HepG2 (cell line): ENCODE measurements around the gene MTCH2. TPM values are rescaled to one million over a fixed set of nuclear protein-coding genes. Genes with fewer than 3 reads are reported as not detected.

Experiments
- HDAC6 ChIP-seq: fragments of 200-600 bp; sonication (generic); IDR thresholded peaks from 2 replicates; pipeline ENCODE4 v1.7.0; 2017; ENCODE audit warnings: mild to moderate bottlenecking, antibody characterized with exemption, low read length, low read depth
- HES4 ChIP-seq: sonication (generic); formaldehyde crosslinking; IDR thresholded peaks from 2 replicates; pipeline ENCODE4 v1.9.0; 2021; ENCODE audit warnings: mild to moderate bottlenecking, missing genetic modification reagents, borderline replicate concordance
- HNF4G ChIP-seq, 2 experiments: sonication (generic) in 1 of 2; formaldehyde crosslinking in 1 of 2; IDR thresholded peaks; 2 replicates each; pipeline versions ENCODE4 v1.4.0 to v1.6.1; 2011 to 2020; ENCODE audit warnings: borderline replicate concordance in 2 of 2, low read depth in 2 of 2, mild to moderate bottlenecking in 2 of 2, low read length in 1 of 2, missing genetic modification reagents in 1 of 2, moderate library complexity in 1 of 2
- IKZF4 ChIP-seq: sonication (generic); formaldehyde crosslinking; IDR thresholded peaks from 2 replicates; pipeline ENCODE4 v1.5.1; 2020; ENCODE audit warnings: borderline replicate concordance, mild to moderate bottlenecking, low read depth, missing genetic modification reagents; ENCODE audit errors: not compliant biosample characterization
- RFX1 ChIP-seq: fragments of 450-650 bp; IDR thresholded peaks from 2 replicates; pipeline ENCODE4 v1.6.1; 2017
- SATB2 ChIP-seq: sonication (generic); formaldehyde crosslinking; IDR thresholded peaks from 2 replicates; pipeline ENCODE4 v1.5.0; 2020; ENCODE audit warnings: missing genetic modification reagents
- SNAI1 ChIP-seq: sonication (generic); formaldehyde crosslinking; IDR thresholded peaks from 2 replicates; pipeline ENCODE4 v1.5.0; 2020; ENCODE audit warnings: mild to moderate bottlenecking, missing genetic modification reagents, borderline replicate concordance
- SRSF1 ChIP-seq: fragments of 200-400 bp; formaldehyde crosslinking; optimal IDR thresholded peaks from 2 replicates; pipeline ENCODE3; 2017; ENCODE audit warnings: mild to moderate bottlenecking, low read depth, low read length, moderate library complexity
- TCF7L2 ChIP-seq: IDR thresholded peaks from 2 replicates; pipeline ENCODE4 v1.6.1; 2011; ENCODE audit warnings: mild to moderate bottlenecking, low read depth, low read length, moderate library complexity
- TFDP1 ChIP-seq: IDR thresholded peaks from 2 replicates; pipeline ENCODE4 v1.6.1; 2016; ENCODE audit warnings: missing compliant biosample characterization, missing genetic modification reagents, borderline replicate concordance
- ZFAT ChIP-seq: sonication (generic); formaldehyde crosslinking; conservative IDR thresholded peaks from 2 replicates; pipeline ENCODE4 v1.8.1; 2023; ENCODE audit warnings: missing genetic modification reagents, inconsistent platforms
- ZNF232 ChIP-seq: sonication (generic); formaldehyde crosslinking; IDR thresholded peaks from 2 replicates; pipeline ENCODE4 v1.4.0; 2020; ENCODE audit warnings: missing genetic modification reagents, borderline replicate concordance
- ZNF609 ChIP-seq: sonication (generic); formaldehyde crosslinking; IDR thresholded peaks from 2 replicates; pipeline ENCODE4 v1.4.0; 2020; ENCODE audit warnings: mild to moderate bottlenecking, missing genetic modification reagents, borderline replicate concordance
- ZNF616 ChIP-seq: sonication (generic); formaldehyde crosslinking; IDR thresholded peaks from 2 replicates; pipeline ENCODE4 v1.5.0; 2020; ENCODE audit warnings: low read depth, mild to moderate bottlenecking, missing genetic modification reagents
- ZNF710 ChIP-seq: sonication (generic); formaldehyde crosslinking; IDR thresholded peaks from 2 replicates; pipeline ENCODE4 v1.5.0; 2020; ENCODE audit warnings: mild to moderate bottlenecking, missing genetic modification reagents, borderline replicate concordance
- ZNF800 ChIP-seq: sonication (generic); formaldehyde crosslinking; IDR thresholded peaks from 2 replicates; pipeline ENCODE4 v1.4.0; 2020; ENCODE audit warnings: missing genetic modification reagents
- polyA plus RNA-seq, 8 experiments: library from polyadenylated mRNA; depleted of rRNA in 3 of 8; stranded (reverse) in 7 of 8; unstranded in 1 of 8; fragments of >200 nt; fragmentation: Illumina TruSeq in 4 of 8; extraction: Trizol in 4 of 8; gene quantifications; 2 replicates each; pipeline versions ENCODE4 v1.2.1 to v1.2.3, GENCODE V29; 2011 to 2016; ENCODE audit warnings: low read depth in 4 of 8, missing spikeins in 1 of 8, mixed read lengths in 1 of 8; ENCODE audit not compliant: insufficient read depth in 1 of 8
- total RNA-seq, 5 experiments: library from RNA; depleted of rRNA; stranded (reverse); fragments of >200 nt; fragmentation: Illumina TruSeq; extraction: Trizol; gene quantifications; 2 replicates each; pipeline ENCODE4 v1.2.3, GENCODE V29; 2016; ENCODE audit warnings: low read depth in 1 of 5

Gene MTCH2
- total and polyA plus RNA-seq, 2 of the 13 experiments (the other 11 are each of a cell fraction or from before 2014, with no cell fraction given): 112 to 272 TPM

- TF ChIP-seq ZNF609 (CRISPR knock-in tag): 0 out of 2 replicates have a peak, but pooled peaks have one; percentile 45
- no peak for TF ChIP-seq SRSF1
- TF ChIP-seq IKZF4: no peak
- 0 out of 2 replicates have a peak, but pooled peaks have one; percentile 35 for TF ChIP-seq ZNF710 (CRISPR knock-in tag)
- no peak; the same call in 1 of the 2 replicates for TF ChIP-seq TFDP1 (CRISPR knock-in tag)
- no peak for TF ChIP-seq TCF7L2
- no peak for TF ChIP-seq HES4 (CRISPR knock-in tag)
- TF ChIP-seq RFX1: no peak
- TF ChIP-seq ZNF616 (CRISPR knock-in tag): 0 out of 2 replicates have a peak, but pooled peaks have one; percentile 41
- no peak for TF ChIP-seq HDAC6
- TF ChIP-seq ZNF800: no peak
- TF ChIP-seq HNF4G (IDR thresholded peaks at IDR 0.05; ENCODE audit: borderline replicate concordance, low read depth, low read length): peak; percentile 29; the same call in 1 of the 2 replicates
- TF ChIP-seq HNF4G (CRISPR knock-in tag; IDR thresholded peaks at IDR 0.05; ENCODE audit: borderline replicate concordance, low read depth): no peak
- TF ChIP-seq SATB2 (CRISPR knock-in tag): no peak
- TF ChIP-seq ZNF232 (CRISPR knock-in tag): no peak
- TF ChIP-seq SNAI1: no peak
- TF ChIP-seq ZFAT (CRISPR knock-in tag): no peak
Observed at GRCh38 chr11:47587723-47588326, 54.5 kb downstream of the MTCH2 start (continued).
